C4-2B (cell line): ENCODE measurements around the gene FOXR1.

Source experiments
- ZFX ChIP-seq: fragments of 450-650 bp; IDR thresholded peaks from 2 replicates; pipeline ENCODE4 v1.6.1; 2017
- TF ChIP-seq, protein P1 (sequence below): fragments of 450-650 bp; conservative IDR thresholded peaks from 2 replicates; pipeline ENCODE4 v1.5.1; 2017; ENCODE audit warnings: mild to moderate bottlenecking

DNA sequence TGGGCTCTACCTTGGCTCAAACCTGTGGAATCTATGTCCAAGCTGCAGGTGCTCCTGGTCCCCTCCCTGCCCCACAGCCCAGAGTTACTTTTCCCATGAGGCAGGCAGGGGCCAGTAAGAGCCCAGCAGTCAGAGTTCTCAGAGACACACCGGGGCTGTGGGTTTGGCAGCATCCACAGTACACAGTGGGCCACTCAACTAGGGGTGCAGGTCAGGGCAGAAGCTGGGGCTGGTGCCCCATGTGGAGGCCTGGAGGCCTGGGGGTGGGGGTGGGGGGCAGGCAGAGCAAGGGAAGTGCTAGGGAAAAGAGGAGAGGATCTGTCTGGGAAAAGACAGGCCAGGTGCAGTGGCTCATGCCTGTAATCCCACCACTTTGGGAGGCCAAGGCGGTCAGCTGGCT, 13.0 kb upstream of the FOXR1 start:
- TF ChIP-seq, protein P1, sequence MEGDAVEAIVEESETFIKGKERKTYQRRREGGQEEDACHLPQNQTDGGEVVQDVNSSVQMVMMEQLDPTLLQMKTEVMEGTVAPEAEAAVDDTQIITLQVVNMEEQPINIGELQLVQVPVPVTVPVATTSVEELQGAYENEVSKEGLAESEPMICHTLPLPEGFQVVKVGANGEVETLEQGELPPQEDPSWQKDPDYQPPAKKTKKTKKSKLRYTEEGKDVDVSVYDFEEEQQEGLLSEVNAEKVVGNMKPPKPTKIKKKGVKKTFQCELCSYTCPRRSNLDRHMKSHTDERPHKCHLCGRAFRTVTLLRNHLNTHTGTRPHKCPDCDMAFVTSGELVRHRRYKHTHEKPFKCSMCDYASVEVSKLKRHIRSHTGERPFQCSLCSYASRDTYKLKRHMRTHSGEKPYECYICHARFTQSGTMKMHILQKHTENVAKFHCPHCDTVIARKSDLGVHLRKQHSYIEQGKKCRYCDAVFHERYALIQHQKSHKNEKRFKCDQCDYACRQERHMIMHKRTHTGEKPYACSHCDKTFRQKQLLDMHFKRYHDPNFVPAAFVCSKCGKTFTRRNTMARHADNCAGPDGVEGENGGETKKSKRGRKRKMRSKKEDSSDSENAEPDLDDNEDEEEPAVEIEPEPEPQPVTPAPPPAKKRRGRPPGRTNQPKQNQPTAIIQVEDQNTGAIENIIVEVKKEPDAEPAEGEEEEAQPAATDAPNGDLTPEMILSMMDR: no peak
- TF ChIP-seq ZFX: no peak
